Loucy (cell line): Measurements from ENCODE around the gene FRA10AC1.

Experiments used
- H2AFZ ChIP-seq: fragments of 200-600 bp; sonication (generic); 2 replicates; pipeline ENCODE4 v1.6.0; 2016; ENCODE audit warnings: antibody characterized with exemption, mild to moderate bottlenecking, low read length, moderate library complexity
- H3F3A ChIP-seq: fragments of 200-600 bp; 2 replicates; pipeline ENCODE4 v1.6.0; 2016; ENCODE audit warnings: antibody characterized with exemption, low read depth, mild to moderate bottlenecking
- H3K27me3 ChIP-seq: fragments of 200-600 bp; sonication (generic); 2 replicates; pipeline ENCODE4 v1.6.1; 2014; ENCODE audit warnings: low read length, mild to moderate bottlenecking; ENCODE audit not compliant: insufficient read depth, poor library complexity, severe bottlenecking
- H3K36me3 ChIP-seq: fragments of 200-600 bp; sonication (generic); 2 replicates; pipeline ENCODE4 v1.6.1; 2016; ENCODE audit warnings: low read length; ENCODE audit not compliant: insufficient read depth
- H3K4me1 ChIP-seq: fragments of 200-600 bp; sonication (generic); 2 replicates; pipeline ENCODE4 v1.5.1; 2014; ENCODE audit warnings: low read length, mild to moderate bottlenecking; ENCODE audit not compliant: insufficient read depth, poor library complexity, severe bottlenecking
- H3K4me2 ChIP-seq: fragments of 200-600 bp; sonication (generic); 2 replicates; pipeline ENCODE4 v1.6.0; 2014; ENCODE audit warnings: antibody characterized with exemption, low read length, low read depth, mild to moderate bottlenecking; ENCODE audit not compliant: poor library complexity, severe bottlenecking
- H3K4me3 ChIP-seq: fragments of 200-600 bp; sonication (generic); 2 replicates; pipeline ENCODE4 v1.5.1; 2014; ENCODE audit warnings: low read length, mild to moderate bottlenecking, mixed read lengths; ENCODE audit not compliant: poor library complexity, severe bottlenecking
- H3K79me2 ChIP-seq: fragments of 200-600 bp; sonication (generic); 2 replicates; pipeline ENCODE4 v1.6.1; 2014; ENCODE audit warnings: low read length; ENCODE audit not compliant: insufficient read depth
- H3K9ac ChIP-seq: fragments of 200-600 bp; sonication (generic); 2 replicates; pipeline ENCODE4 v1.6.0; 2014; ENCODE audit warnings: mild to moderate bottlenecking, low read depth, low read length, moderate library complexity; ENCODE audit not compliant: poor library complexity, severe bottlenecking
- H3K9me2 ChIP-seq: fragments of 200-600 bp; sonication (generic); replicated peaks from 2 replicates; pipeline ENCODE4 v1.6.1; 2016; ENCODE audit warnings: low read depth, low read length, mixed read lengths
- H3K9me3 ChIP-seq: fragments of 200-600 bp; sonication (generic); 2 replicates; pipeline ENCODE4 v1.6.1; 2014; ENCODE audit warnings: mild to moderate bottlenecking, antibody characterized with exemption, low read length, low read depth; ENCODE audit not compliant: insufficient read depth
- H4K20me1 ChIP-seq: fragments of 200-600 bp; sonication (generic); 2 replicates; pipeline ENCODE4 v1.6.0; 2014; ENCODE audit warnings: antibody characterized with exemption, low read length, mild to moderate bottlenecking; ENCODE audit not compliant: insufficient read depth, poor library complexity, severe bottlenecking
- CTCF ChIP-seq: fragments of 200-600 bp; sonication (generic); conservative IDR thresholded peaks from 2 replicates; pipeline ENCODE4 v1.5.1; 2014; ENCODE audit warnings: mild to moderate bottlenecking, antibody characterized with exemption, low read length
- EZH2phosphoT487 ChIP-seq: fragments of 200-600 bp; IDR thresholded peaks from 2 replicates; pipeline ENCODE4 v1.6.1; 2018; ENCODE audit warnings: antibody characterized with exemption, mild to moderate bottlenecking, moderate library complexity, borderline replicate concordance

FRA10AC1 gene

GRCh38 chr10:93670372-93670771 is 32.0 kb downstream of the FRA10AC1 start:
- no peak overlapping the region for H3K4me3 ChIP-seq
- no peak for TF ChIP-seq EZH2phosphoT487
- no peak for TF ChIP-seq CTCF
- no peak overlapping the region for H3K9ac ChIP-seq
- no peaks in the 10 kb centered on the region for H3K27me3 ChIP-seq
- H2AFZ ChIP-seq = no peak overlapping the region
- no peaks in the 10 kb centered on the region for H3K9me3 ChIP-seq
- H3K36me3 ChIP-seq = peaks cover 74% of the 10 kb centered on the region; the same call in 1 of the 2 replicates
- no peaks in the 10 kb centered on the region for H3K4me1 ChIP-seq
- H4K20me1 ChIP-seq = no peaks in the 10 kb centered on the region
- no peaks in the 10 kb centered on the region for H3F3A ChIP-seq
- H3K79me2 ChIP-seq = no peaks in the 10 kb centered on the region
- H3K9me2 ChIP-seq = no peaks in the 10 kb centered on the region
- no peak overlapping the region for H3K4me2 ChIP-seq

- TF ChIP-seq EZH2phosphoT487 (no peak), CTCF (no peak)
- no peaks in the 10 kb centered on the region for H4K20me1 ChIP-seq
- no peaks in the 10 kb centered on the region for H3K79me2 ChIP-seq
- no peaks in the 10 kb centered on the region for H3K27me3 ChIP-seq
- H3K4me3 ChIP-seq = no peak overlapping the region
- no peaks in the 10 kb centered on the region for H3K4me1 ChIP-seq
- H3K9me3 ChIP-seq = no peaks in the 10 kb centered on the region
- H3K4me2 ChIP-seq = no peak overlapping the region
- peaks cover 57% of the 10 kb centered on the region; the same call in 1 of the 2 replicates for H3K36me3 ChIP-seq
- H3K9me2 ChIP-seq = no peaks in the 10 kb centered on the region
- H3K9ac ChIP-seq = no peak overlapping the region
- no peak overlapping the region for H2AFZ ChIP-seq
- no peaks in the 10 kb centered on the region for H3F3A ChIP-seq
Measured at GRCh38 chr10:93667795-93668194, 34.6 kb downstream of the FRA10AC1 start.

GRCh38 chr10:93666030-93666429 is 36.4 kb downstream of the FRA10AC1 start:
- Histone ChIP-seq H3K4me1 (no peaks in the 10 kb centered on the region), H3K9ac (no peak overlapping the region), H3K36me3 (peaks cover 49% of the 10 kb centered on the region; the same call in 1 of the 2 replicates), H3F3A (no peaks in the 10 kb centered on the region), H3K27me3 (no peaks in the 10 kb centered on the region), H3K4me3 (no peak overlapping the region), H3K4me2 (no peak overlapping the region), H4K20me1 (no peaks in the 10 kb centered on the region), H2AFZ (no peak overlapping the region), H3K9me3 (no peaks in the 10 kb centered on the region), H3K79me2 (no peaks in the 10 kb centered on the region), H3K9me2 (no peaks in the 10 kb centered on the region)
- TF ChIP-seq EZH2phosphoT487 = no peak
- TF ChIP-seq CTCF = no peak
